HG02759 (cell line): Measurements from ENCODE around the gene ERMARD.

ENCODE experiments used
- ATAC-seq: cut with Tn5 transposase; IDR thresholded peaks from one replicate; pipeline ENCODE4 v1.9.1; 2021; ENCODE audit warnings: mild to moderate bottlenecking, moderate library complexity; ENCODE audit not compliant: unreplicated experiment

The ERMARD gene

DNA sequence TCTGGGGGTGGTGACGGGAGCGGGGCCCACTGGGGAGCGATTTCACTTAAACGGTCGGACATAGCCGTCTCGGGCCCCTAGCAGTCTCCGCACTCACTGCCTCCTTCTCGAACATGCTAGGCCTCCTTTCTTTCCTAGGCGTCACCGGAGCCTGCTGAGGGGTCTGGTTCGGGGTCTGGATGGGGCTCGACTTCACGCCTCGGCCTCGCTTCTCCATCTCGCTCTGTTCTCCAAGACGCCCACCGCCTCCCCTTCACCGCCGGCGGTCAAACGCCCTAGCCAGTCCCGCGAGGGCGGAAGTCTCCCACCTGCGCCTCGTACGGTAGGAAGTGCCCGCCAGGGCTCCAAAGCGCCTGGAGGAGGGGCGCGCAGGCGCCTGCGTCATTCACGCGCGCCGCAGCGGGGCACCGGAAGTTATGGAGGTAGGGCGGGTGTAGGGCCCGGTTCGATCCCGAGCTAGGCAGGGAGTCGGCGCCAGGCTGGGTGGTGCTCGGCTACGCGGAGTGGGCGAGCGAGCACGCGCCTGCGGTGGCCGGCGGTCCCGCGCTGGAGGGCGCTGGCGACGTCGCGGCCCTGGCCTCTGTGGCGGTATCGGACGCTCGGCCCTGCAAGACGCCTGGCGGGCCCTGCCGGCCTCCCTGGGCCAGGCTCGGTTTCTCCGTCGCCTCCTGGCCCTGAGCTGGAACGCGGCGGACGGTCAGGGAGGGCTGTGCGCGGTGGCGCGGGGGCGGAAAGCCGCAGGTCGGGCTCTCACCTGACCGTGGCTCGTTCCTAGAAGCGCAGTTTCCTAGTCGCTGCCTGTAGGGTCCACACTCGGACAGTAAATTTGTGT, at the start of gene ERMARD, which contains the start of gene DYNLT2:
Gene ERMARD (plus strand): TSS at position 381 of the 832 bp plus-strand sequence. CDS start 36 bp downstream, at position 417.
Gene DYNLT2 (minus strand): TSS at position 331 of the 832 bp plus-strand sequence. CDS start 114 bp downstream, at position 217.
- peak; percentile 94 for ATAC-seq

DNA sequence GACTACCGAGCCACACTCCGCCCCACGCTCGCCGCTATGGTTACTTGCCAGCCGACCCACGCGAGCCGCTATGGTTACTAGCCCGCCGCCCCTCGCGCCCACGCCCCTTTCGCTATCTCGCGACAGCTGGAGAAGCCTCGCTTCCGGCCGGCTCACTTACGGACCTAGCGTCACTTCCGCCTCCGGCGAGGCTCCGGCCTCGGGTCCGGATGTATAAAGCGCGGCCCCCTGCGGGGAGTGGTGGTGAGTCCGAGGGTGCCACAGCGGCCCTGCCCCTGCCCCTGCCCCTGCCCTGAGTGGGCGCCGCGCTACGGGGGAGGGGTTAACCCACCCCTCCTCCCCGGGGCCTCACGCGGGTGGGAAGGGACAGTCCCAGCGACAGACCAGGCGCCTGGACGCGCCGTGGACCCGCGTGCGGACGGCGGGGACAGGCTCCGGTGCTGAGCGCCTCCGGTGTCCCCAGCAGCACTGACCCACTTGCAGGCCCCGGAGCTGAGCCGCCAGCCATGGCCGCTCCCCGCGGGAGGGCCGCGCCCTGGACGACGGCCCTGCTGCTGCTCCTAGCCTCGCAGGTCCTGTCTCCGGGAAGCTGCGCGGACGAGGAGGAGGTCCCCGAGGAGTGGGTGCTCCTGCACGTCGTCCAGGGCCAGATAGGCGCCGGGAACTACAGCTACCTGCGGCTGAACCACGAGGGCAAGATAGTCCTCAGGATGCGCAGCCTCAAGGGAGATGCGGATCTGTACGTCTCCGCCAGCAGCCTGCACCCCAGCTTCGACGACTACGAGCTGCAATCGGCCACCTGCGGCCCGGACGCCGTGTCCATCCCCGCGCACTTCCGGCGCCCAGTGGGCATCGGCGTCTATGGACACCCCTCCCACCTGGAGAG, 49.2 kb upstream of the ERMARD start, which contains the start of the genes C6orf120 and WDR27:
Gene C6orf120 (plus strand): TSS at position 173 of the 886 bp plus-strand sequence. CDS start 334 bp downstream, at position 507.
Gene WDR27 (minus strand): TSS at position 76 of the 886 bp plus-strand sequence. CDS start 13,024 bp downstream, outside the sequence.
- ATAC-seq: peak; percentile 95

DNA sequence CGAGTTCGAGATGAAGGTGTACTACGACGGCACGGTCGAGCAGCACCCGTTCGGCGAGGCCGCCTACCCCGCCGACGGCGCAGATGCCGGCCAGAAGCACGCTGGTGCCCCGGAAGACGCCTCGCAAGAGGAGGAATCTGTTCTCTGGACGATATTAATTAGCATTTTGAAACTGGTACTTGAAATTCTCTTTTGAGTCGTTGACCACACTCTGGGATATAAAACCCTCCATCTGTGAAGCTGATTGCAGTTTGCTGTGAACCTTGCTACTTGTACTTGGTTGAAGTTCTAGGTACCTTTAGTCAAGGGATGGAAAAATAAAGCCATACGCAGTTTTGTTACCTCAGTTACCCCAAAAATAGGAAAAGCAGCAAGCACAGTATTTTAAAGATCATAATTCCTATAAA, 48.6 kb upstream of the ERMARD start:
- no peak for ATAC-seq

DNA sequence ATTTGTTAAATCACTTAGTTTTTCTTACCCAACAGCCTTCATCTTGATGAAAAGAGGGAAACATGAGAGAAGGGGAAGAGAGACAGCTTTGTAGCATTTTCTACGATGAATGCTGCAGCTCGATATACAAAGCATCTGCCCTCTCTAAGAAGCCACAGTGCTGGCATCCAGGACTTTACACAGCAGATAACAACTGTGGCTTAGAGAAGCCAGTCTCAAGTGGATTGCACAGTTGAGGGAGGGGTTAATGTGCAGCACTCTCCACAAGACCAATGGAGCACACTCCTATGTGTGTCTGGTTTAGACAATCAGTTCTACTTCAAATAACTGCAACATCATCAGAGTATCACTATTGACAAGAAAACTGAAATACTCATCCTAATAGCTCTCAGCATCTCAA, 43.6 kb upstream of the ERMARD start:
- no peak for ATAC-seq

- no peak for ATAC-seq
Measured at GRCh38 chr6:169709293-169709692, 42.1 kb upstream of the ERMARD start.

- no peak for ATAC-seq
Measured at GRCh38 chr6:169710009-169710408, 41.4 kb upstream of the ERMARD start.

DNA sequence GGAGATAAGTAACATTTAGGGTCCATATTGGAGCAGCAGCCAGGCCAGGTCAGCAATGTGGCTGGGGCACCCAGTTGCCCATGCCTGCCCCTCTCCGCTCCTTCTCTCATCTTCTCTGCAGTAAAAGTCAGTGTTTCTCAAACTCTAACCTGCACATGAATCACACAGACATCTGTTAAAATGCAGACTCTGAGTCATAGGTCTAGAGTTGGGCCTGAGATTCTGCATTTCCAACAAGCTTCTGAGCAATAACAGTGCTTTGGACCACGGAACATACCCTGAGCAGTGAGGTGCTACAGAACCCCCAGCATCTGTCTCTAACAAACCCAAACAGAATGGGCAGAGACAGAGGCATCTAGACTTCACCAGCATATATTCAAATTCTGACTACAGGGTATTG, 37.2 kb upstream of the ERMARD start:
- ATAC-seq: no peak

DNA sequence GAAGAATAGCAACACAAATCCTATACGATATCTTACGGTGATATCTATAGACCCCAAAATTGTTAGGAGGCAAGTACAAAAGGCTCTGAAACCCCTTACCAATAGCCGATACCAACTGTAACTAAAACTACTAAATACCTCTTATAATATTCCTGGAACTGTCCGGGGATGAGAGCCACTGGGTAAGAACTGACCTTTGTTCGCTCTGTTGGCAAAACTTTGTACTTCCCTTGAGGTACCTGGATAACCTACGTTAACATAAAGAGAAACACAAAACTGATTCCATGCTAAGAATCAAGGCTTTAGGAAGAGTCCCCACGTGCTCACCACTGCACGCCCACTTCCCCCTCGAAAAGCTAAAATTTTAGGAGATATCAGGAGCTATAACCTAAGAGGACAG, 36.8 kb upstream of the ERMARD start:
- ATAC-seq: no peak

GRCh38 chr6:169719117-169719516, 32.3 kb upstream of the ERMARD start:
- no peak for ATAC-seq

- no peak for ATAC-seq
Measured at GRCh38 chr6:169720207-169720855, 31.1 kb upstream of the ERMARD start.

GRCh38 chr6:169722362-169723199, 28.8 kb upstream of the ERMARD start:
- ATAC-seq: peak; percentile 14

DNA sequence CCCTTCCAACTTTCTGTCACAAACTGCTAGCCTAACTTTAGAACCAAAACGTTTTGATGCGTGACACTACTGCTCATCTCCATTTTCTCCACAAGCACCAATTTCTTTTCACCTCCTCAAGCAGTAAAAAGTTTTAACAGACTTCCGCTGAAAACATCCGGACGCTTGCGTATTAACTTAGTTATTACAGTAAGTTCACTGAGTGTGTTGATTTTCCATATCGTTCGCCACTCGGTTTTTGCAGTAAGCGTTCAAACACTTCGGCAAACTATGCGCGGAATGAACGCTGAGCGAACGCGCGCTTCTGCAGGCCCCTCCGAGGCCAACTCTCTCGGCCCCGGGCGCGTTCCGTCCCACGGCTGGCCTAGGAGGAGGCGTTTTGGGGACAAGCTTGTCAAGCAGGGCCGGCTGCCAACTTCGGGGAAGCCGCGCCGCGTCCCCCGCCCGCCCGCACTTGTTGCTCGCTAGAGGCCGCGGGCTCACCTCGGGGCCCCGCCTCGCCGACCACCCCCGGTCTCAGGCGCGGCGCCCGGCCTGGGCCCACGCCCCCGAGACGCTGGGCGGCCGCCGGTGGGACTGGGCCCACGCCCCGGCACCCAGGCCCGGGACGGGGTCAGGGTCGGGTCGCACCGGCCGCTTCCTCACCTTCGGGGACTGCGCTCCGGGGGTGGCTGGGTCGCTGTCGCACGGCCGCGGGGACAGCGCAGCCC, 28.1 kb upstream of the ERMARD start:
- ATAC-seq: peak; percentile 38

GRCh38 chr6:169723991-169724493, 27.4 kb upstream of the ERMARD start:
- peak; percentile 44 for ATAC-seq

DNA sequence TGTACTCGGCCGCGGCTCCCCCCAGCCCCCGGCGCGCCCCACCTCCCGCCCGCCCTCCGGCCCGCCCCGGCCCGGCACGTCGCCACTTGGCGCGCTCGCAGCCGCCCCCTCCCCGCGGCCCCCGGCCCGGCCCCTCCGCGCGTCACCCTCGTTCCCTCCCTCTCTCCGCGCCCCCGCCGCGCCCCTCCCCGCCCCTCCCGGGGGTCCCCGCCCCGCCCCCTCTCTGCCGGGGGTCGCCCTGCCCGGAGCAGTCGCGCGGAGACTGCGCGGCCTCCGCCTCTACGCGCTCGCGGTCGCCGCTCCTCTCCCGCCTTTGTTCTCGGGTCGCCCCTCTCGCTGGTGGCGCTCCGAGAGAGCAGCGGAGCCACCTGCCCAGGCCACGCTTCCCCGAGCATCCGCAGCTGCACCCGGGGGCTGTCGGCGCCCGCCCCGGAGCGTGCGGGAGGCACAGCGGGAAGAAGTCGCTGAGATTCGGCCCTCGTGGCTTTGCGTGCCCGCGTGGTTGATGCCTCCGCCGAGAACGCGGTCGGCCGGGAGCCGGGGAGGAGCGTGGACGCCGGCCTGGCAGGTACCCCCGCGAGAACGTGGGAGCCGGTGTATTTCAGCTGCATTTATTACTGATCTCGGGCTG, 26.8 kb upstream of the ERMARD start, which contains the start of gene PHF10:
Gene PHF10 (minus strand): TSS at position 7 of the 631 bp plus-strand sequence. CDS start 569 bp downstream, outside the sequence.
- peak; percentile 55 for ATAC-seq

DNA sequence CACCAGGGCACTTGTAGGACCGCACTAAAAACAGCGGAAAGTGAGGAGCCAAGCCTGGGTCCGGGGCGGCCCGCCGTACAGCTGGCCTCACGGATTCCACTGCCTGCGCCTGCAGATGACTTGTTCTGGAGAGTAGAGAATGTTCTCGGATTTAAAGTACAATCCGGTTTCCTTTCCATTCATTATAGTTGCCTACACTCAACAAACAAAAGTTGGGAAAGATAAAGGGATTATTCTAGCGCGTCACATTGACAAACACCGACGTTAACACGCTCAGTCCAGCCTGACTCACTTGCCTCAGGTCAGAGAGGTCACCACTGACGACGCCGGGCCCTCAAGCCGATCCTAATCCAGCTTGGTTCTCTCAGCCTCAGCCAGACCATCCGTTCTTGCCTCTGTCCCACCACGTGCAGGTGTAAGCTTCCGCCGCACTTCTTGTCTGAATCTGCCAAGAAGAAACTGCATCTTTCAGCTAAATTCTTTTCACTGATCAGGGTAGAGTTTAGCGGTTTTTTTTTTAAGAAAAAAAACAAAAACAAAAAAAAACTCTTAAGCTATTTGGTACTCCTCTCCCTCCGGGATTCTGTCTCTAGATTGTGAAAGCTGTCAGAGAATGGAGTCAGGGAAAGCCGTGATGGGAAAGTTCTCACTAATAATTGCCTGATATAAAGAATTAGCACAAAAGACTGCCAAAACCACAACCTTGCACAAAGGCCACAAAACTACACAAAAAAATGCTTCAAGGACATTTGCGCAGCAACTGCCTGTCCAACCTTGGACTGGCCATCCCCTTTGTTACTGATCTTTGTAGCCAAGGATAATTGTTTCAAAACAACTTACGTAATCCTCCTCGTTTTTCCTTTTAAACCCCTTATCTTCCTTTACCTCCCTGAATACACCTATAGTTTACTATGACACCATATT, 26.0 kb upstream of the ERMARD start:
- peak; percentile 15 for ATAC-seq

GRCh38 chr6:169726049-169726400, 25.4 kb upstream of the ERMARD start:
- ATAC-seq: no peak

- ATAC-seq: no peak
Measured at GRCh38 chr6:169726963-169727362, 24.5 kb upstream of the ERMARD start.
